ENCODE data around the gene BCDIN3D.

DNA sequence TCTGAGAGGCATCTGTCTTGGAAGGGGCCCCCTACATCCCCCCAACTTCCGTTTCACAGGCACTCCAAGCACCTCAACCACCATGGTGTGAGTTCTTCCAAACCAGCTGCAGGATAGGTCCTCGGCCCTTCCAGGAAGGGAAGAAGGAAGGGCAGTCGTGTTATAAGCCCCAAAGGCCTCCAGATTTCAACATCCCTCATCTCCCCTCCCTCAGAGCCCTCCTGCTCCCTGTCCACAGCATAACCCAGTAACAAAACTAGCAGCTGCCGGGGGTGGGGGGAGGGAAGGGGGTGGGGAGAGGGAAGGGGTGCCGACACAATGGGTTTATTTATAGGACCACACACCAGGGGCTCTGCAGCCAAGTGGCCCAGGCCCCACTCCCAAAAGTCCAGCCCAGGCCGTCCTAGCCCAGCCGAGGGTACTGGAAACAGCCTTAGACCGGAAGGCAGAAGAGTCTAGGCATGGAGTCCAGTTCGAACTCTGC lies 33.0 kb downstream of the BCDIN3D start:
- TF ChIP-seq, protein P1, sequence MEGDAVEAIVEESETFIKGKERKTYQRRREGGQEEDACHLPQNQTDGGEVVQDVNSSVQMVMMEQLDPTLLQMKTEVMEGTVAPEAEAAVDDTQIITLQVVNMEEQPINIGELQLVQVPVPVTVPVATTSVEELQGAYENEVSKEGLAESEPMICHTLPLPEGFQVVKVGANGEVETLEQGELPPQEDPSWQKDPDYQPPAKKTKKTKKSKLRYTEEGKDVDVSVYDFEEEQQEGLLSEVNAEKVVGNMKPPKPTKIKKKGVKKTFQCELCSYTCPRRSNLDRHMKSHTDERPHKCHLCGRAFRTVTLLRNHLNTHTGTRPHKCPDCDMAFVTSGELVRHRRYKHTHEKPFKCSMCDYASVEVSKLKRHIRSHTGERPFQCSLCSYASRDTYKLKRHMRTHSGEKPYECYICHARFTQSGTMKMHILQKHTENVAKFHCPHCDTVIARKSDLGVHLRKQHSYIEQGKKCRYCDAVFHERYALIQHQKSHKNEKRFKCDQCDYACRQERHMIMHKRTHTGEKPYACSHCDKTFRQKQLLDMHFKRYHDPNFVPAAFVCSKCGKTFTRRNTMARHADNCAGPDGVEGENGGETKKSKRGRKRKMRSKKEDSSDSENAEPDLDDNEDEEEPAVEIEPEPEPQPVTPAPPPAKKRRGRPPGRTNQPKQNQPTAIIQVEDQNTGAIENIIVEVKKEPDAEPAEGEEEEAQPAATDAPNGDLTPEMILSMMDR (IDR thresholded peaks at IDR 0.05) = no peak
- no peak for TF ChIP-seq POLR2A (IDR thresholded peaks at IDR 0.05)
